HUES6 (cell line): ENCODE measurements around the gene HDAC4.
A peak's percentile ranks its signal among the peaks of the same experiment; 100 is the strongest.

Experiments used
- H3K27ac ChIP-seq: 2 replicates; pipeline ENCODE4 v1.7.0; 2013; ENCODE audit warnings: low read depth, mild to moderate bottlenecking, low read length, inconsistent platforms
- H3K27me3 ChIP-seq: 2 replicates; pipeline ENCODE4 v1.6.1; 2013; ENCODE audit warnings: low read length; ENCODE audit not compliant: control insufficient read depth, insufficient read depth
- H3K36me3 ChIP-seq: 2 replicates; pipeline ENCODE4 v1.6.1; 2013; ENCODE audit warnings: low read length; ENCODE audit not compliant: control insufficient read depth, insufficient read depth
- H3K4me1 ChIP-seq: 2 replicates; pipeline ENCODE4 v1.6.1; 2013; ENCODE audit warnings: low read length; ENCODE audit not compliant: control insufficient read depth, insufficient read depth
- H3K4me3 ChIP-seq: 2 replicates; pipeline ENCODE4 v1.5.1; 2013; ENCODE audit warnings: low read depth, low read length
- H3K9ac ChIP-seq: one replicate; pipeline ENCODE4 v1.6.1; 2013; ENCODE audit warnings: mild to moderate bottlenecking, low read length
- H3K9me3 ChIP-seq: 2 replicates; pipeline ENCODE4 v1.6.1; 2013; ENCODE audit warnings: low read depth, low read length; ENCODE audit not compliant: control insufficient read depth, insufficient read depth

HDAC4 gene

GRCh38 chr2:239236043-239236807 is 164.6 kb downstream of the HDAC4 start:
- Histone ChIP-seq H3K27me3 (no peaks in the 10 kb centered on the region), H3K27ac (no peak overlapping the region), H3K9ac (no peak overlapping the region), H3K36me3 (no peaks in the 10 kb centered on the region), H3K4me1 (no peaks in the 10 kb centered on the region; the same call in 1 of the 2 replicates), H3K4me3 (no peak overlapping the region), H3K9me3 (no peaks in the 10 kb centered on the region)

GRCh38 chr2:239235311-239235710 is 165.5 kb downstream of the HDAC4 start:
- H3K9ac ChIP-seq: no peak overlapping the region
- H3K27me3 ChIP-seq: no peaks in the 10 kb centered on the region
- H3K9me3 ChIP-seq: no peaks in the 10 kb centered on the region
- H3K27ac ChIP-seq: no peak overlapping the region
- H3K36me3 ChIP-seq: no peaks in the 10 kb centered on the region
- H3K4me1 ChIP-seq: no peaks in the 10 kb centered on the region; the same call in 1 of the 2 replicates
- no peak overlapping the region for H3K4me3 ChIP-seq

GRCh38 chr2:239234191-239235175 is 166.3 kb downstream of the HDAC4 start:
- Histone ChIP-seq H3K4me3 (no peak overlapping the region), H3K9ac (no peak overlapping the region), H3K9me3 (no peaks in the 10 kb centered on the region), H3K27me3 (no peaks in the 10 kb centered on the region), H3K36me3 (no peaks in the 10 kb centered on the region), H3K4me1 (no peaks in the 10 kb centered on the region), H3K27ac (no peak overlapping the region)

GRCh38 chr2:239233576-239233975 is 167.2 kb downstream of the HDAC4 start:
- Histone ChIP-seq H3K4me3 (no peak overlapping the region), H3K9me3 (no peaks in the 10 kb centered on the region), H3K27me3 (no peaks in the 10 kb centered on the region), H3K9ac (no peak overlapping the region), H3K4me1 (no peaks in the 10 kb centered on the region), H3K27ac (no peak overlapping the region), H3K36me3 (no peaks in the 10 kb centered on the region)

- no peaks in the 10 kb centered on the region for H3K9me3 ChIP-seq
- H3K27me3 ChIP-seq: no peaks in the 10 kb centered on the region
- H3K9ac ChIP-seq: no peak overlapping the region
- no peaks in the 10 kb centered on the region for H3K36me3 ChIP-seq
- H3K27ac ChIP-seq: no peak overlapping the region
- no peak overlapping the region for H3K4me3 ChIP-seq
- peaks cover 8% of the 10 kb centered on the region for H3K4me1 ChIP-seq
Measured at GRCh38 chr2:239232195-239232578, 168.6 kb downstream of the HDAC4 start.

- no peaks in the 10 kb centered on the region for H3K36me3 ChIP-seq
- no peak overlapping the region for H3K27ac ChIP-seq
- H3K9ac ChIP-seq: no peak overlapping the region
- H3K27me3 ChIP-seq: no peaks in the 10 kb centered on the region
- H3K9me3 ChIP-seq: no peaks in the 10 kb centered on the region
- peaks cover 15% of the 10 kb centered on the region for H3K4me1 ChIP-seq
- H3K4me3 ChIP-seq: no peak overlapping the region
Measured at GRCh38 chr2:239231231-239232194, 169.3 kb downstream of the HDAC4 start.

GRCh38 chr2:239230318-239231052 is 170.3 kb downstream of the HDAC4 start:
- H3K9ac ChIP-seq: no peak overlapping the region
- H3K4me3 ChIP-seq: no peak overlapping the region
- H3K4me1 ChIP-seq: peaks cover 24% of the 10 kb centered on the region
- H3K9me3 ChIP-seq: no peaks in the 10 kb centered on the region
- no peaks in the 10 kb centered on the region for H3K27me3 ChIP-seq
- no peaks in the 10 kb centered on the region for H3K36me3 ChIP-seq
- H3K27ac ChIP-seq: 0 out of 2 replicates have a peak overlapping the region, but pooled peaks have one; percentile 27

- no peak overlapping the region for H3K9ac ChIP-seq
- H3K4me1 ChIP-seq: peaks cover 29% of the 10 kb centered on the region
- no peaks in the 10 kb centered on the region for H3K27me3 ChIP-seq
- no peak overlapping the region for H3K27ac ChIP-seq
- H3K36me3 ChIP-seq: no peaks in the 10 kb centered on the region
- no peaks in the 10 kb centered on the region for H3K9me3 ChIP-seq
- H3K4me3 ChIP-seq: no peak overlapping the region
Measured at GRCh38 chr2:239229545-239230279, 171.1 kb downstream of the HDAC4 start.

GRCh38 chr2:239227661-239228371 is 173.0 kb downstream of the HDAC4 start:
- Histone ChIP-seq H3K4me3 (no peak overlapping the region), H3K36me3 (no peaks in the 10 kb centered on the region), H3K27me3 (no peaks in the 10 kb centered on the region), H3K9ac (no peak overlapping the region), H3K4me1 (peaks cover 43% of the 10 kb centered on the region), H3K27ac (no peak overlapping the region), H3K9me3 (no peaks in the 10 kb centered on the region)
